GM23338 (cell line): ENCODE measurements around the gene CHST11.

Source experiments
- CREB1 ChIP-seq: fragments of 250-450 bp; sonication (Bioruptor Pico); IDR thresholded peaks from 2 replicates; pipeline ENCODE4 v1.5.0; 2020; ENCODE audit warnings: low read depth, mild to moderate bottlenecking, moderate library complexity
- EZH2 ChIP-seq: fragments of 200-600 bp; sonication (generic); IDR thresholded peaks from one replicate; pipeline ENCODE4 v1.8.0; 2017; ENCODE audit warnings: antibody characterized with exemption, mild to moderate bottlenecking, low read depth; ENCODE audit not compliant: unreplicated experiment
- EZH2phosphoT487 ChIP-seq: fragments of 200-600 bp; sonication (generic); IDR thresholded peaks from one replicate; pipeline ENCODE4 v1.8.1; 2018; ENCODE audit warnings: antibody characterized with exemption; ENCODE audit not compliant: unreplicated experiment
- JUNB ChIP-seq: IDR thresholded peaks from one replicate; pipeline ENCODE4 v1.6.1; 2016; ENCODE audit warnings: antibody characterized with exemption; ENCODE audit not compliant: unreplicated experiment
- NANOG ChIP-seq: IDR thresholded peaks from 2 replicates; pipeline ENCODE4 v1.6.1; 2016; ENCODE audit warnings: antibody characterized with exemption, borderline replicate concordance
- POLR2AphosphoS5 ChIP-seq: IDR thresholded peaks from 2 replicates; pipeline ENCODE4 v1.6.1; 2016; ENCODE audit warnings: antibody characterized with exemption, low read depth
- STAT1 ChIP-seq: IDR thresholded peaks from one replicate; pipeline ENCODE4 v1.6.1; 2016; ENCODE audit warnings: antibody characterized with exemption; ENCODE audit not compliant: unreplicated experiment
- TF ChIP-seq, protein P1 (sequence below), 2 experiments: fragments of 200-600 bp in 1 of 2; sonication (generic) in 1 of 2; conservative IDR thresholded peaks; 2 replicates each; pipeline versions ENCODE4 v1.5.1 to v1.6.1; 2016 to 2017; ENCODE audit warnings: antibody characterized with exemption in 2 of 2, low read depth in 2 of 2, mild to moderate bottlenecking in 2 of 2, moderate library complexity in 1 of 2
- TF ChIP-seq, protein P2 (sequence below): IDR thresholded peaks from one replicate; pipeline ENCODE4 v1.6.1; 2018; ENCODE audit warnings: antibody characterized with exemption; ENCODE audit not compliant: unreplicated experiment
- TF ChIP-seq, protein P3 (sequence below): IDR thresholded peaks from 2 replicates; pipeline ENCODE4 v1.6.1; 2016; ENCODE audit warnings: antibody characterized with exemption

DNA sequence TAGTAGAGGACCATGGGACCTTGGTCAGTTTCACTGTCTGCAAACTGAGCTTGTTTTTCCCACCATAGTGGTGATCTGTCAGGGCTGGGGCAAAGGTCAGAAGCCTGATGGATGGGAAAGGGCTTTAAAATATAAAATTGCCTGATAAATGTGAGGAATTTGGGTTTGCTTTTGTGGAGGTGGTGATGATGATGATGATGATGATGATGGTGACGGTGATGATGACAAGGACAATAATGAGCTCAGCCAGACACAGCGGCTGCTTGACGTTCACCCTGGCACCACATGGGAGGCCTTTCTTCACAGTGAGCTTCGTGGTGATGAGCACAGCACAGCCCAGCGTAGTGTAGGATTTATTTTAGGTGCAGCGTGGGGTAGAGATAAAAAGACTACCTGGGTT lies 257.6 kb downstream of the CHST11 start:
- no peak for TF ChIP-seq EZH2
- no peak for TF ChIP-seq NANOG
- no peak for TF ChIP-seq EZH2phosphoT487
- TF ChIP-seq, protein P1, sequence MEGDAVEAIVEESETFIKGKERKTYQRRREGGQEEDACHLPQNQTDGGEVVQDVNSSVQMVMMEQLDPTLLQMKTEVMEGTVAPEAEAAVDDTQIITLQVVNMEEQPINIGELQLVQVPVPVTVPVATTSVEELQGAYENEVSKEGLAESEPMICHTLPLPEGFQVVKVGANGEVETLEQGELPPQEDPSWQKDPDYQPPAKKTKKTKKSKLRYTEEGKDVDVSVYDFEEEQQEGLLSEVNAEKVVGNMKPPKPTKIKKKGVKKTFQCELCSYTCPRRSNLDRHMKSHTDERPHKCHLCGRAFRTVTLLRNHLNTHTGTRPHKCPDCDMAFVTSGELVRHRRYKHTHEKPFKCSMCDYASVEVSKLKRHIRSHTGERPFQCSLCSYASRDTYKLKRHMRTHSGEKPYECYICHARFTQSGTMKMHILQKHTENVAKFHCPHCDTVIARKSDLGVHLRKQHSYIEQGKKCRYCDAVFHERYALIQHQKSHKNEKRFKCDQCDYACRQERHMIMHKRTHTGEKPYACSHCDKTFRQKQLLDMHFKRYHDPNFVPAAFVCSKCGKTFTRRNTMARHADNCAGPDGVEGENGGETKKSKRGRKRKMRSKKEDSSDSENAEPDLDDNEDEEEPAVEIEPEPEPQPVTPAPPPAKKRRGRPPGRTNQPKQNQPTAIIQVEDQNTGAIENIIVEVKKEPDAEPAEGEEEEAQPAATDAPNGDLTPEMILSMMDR (conservative IDR thresholded peaks at IDR 0.05; ENCODE audit: low read depth in 2 of 2) = no peak
- TF ChIP-seq CREB1 (CRISPR knock-in tag) = no peak
- TF ChIP-seq, protein P2, sequence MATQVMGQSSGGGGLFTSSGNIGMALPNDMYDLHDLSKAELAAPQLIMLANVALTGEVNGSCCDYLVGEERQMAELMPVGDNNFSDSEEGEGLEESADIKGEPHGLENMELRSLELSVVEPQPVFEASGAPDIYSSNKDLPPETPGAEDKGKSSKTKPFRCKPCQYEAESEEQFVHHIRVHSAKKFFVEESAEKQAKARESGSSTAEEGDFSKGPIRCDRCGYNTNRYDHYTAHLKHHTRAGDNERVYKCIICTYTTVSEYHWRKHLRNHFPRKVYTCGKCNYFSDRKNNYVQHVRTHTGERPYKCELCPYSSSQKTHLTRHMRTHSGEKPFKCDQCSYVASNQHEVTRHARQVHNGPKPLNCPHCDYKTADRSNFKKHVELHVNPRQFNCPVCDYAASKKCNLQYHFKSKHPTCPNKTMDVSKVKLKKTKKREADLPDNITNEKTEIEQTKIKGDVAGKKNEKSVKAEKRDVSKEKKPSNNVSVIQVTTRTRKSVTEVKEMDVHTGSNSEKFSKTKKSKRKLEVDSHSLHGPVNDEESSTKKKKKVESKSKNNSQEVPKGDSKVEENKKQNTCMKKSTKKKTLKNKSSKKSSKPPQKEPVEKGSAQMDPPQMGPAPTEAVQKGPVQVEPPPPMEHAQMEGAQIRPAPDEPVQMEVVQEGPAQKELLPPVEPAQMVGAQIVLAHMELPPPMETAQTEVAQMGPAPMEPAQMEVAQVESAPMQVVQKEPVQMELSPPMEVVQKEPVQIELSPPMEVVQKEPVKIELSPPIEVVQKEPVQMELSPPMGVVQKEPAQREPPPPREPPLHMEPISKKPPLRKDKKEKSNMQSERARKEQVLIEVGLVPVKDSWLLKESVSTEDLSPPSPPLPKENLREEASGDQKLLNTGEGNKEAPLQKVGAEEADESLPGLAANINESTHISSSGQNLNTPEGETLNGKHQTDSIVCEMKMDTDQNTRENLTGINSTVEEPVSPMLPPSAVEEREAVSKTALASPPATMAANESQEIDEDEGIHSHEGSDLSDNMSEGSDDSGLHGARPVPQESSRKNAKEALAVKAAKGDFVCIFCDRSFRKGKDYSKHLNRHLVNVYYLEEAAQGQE = no peak
- no peak for TF ChIP-seq POLR2AphosphoS5
- TF ChIP-seq, protein P3, sequence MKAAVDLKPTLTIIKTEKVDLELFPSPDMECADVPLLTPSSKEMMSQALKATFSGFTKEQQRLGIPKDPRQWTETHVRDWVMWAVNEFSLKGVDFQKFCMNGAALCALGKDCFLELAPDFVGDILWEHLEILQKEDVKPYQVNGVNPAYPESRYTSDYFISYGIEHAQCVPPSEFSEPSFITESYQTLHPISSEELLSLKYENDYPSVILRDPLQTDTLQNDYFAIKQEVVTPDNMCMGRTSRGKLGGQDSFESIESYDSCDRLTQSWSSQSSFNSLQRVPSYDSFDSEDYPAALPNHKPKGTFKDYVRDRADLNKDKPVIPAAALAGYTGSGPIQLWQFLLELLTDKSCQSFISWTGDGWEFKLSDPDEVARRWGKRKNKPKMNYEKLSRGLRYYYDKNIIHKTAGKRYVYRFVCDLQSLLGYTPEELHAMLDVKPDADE = no peak
- TF ChIP-seq JUNB = no peak
- no peak for TF ChIP-seq STAT1
